Measurements from ENCODE around the gene MICALL2.
"Not testable (repeated sequence)": the region's sequence is repeated elsewhere in the genome, so short reads cannot be mapped to it uniquely, and the experiment has no call there.

The MICALL2 gene

DNA sequence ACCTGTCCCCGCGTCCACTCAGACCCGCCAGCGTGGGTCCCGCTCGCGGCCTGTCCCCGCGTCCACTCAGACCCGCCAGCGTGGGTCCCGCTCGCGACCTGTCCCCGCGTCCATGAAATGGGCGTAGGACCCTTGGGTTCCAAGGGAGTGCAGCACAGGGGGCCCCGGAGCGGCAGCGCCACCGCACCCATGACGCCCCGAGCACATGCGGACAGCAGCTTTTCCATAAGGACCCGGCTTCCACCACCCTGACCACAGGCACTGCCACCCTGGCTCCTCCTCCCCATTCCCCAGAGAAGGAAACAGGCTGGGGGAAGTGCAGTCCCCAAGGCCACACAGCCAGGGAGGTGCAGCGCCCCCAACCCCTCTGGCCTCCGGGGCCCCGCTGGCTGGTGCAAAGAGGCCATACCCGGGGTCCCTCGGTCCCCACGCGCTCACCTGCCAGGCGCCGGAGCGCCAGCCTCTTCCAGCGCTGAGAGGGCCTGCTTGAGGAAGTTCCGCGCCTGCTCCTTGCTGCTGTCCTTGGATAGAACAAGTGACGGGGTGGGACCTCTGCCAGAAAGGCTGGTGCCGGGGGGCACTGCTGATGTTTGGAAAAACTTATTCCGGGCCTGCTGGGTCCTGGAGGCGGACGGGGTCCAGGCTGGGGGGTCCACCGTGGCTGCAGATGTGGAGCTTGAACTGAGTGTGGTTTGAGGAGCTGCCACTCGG lies 14.9 kb downstream of the MICALL2 start:
- no peak overlapping the region for H3K4me3 ChIP-seq (ENCODE audit: low read length)
- DNase-seq (ENCODE audit: low read depth) = no peak
- TF ChIP-seq, protein P1, sequence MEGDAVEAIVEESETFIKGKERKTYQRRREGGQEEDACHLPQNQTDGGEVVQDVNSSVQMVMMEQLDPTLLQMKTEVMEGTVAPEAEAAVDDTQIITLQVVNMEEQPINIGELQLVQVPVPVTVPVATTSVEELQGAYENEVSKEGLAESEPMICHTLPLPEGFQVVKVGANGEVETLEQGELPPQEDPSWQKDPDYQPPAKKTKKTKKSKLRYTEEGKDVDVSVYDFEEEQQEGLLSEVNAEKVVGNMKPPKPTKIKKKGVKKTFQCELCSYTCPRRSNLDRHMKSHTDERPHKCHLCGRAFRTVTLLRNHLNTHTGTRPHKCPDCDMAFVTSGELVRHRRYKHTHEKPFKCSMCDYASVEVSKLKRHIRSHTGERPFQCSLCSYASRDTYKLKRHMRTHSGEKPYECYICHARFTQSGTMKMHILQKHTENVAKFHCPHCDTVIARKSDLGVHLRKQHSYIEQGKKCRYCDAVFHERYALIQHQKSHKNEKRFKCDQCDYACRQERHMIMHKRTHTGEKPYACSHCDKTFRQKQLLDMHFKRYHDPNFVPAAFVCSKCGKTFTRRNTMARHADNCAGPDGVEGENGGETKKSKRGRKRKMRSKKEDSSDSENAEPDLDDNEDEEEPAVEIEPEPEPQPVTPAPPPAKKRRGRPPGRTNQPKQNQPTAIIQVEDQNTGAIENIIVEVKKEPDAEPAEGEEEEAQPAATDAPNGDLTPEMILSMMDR (conservative IDR thresholded peaks at IDR 0.05; ENCODE audit: low read depth, low read length) = no peak

DNA sequence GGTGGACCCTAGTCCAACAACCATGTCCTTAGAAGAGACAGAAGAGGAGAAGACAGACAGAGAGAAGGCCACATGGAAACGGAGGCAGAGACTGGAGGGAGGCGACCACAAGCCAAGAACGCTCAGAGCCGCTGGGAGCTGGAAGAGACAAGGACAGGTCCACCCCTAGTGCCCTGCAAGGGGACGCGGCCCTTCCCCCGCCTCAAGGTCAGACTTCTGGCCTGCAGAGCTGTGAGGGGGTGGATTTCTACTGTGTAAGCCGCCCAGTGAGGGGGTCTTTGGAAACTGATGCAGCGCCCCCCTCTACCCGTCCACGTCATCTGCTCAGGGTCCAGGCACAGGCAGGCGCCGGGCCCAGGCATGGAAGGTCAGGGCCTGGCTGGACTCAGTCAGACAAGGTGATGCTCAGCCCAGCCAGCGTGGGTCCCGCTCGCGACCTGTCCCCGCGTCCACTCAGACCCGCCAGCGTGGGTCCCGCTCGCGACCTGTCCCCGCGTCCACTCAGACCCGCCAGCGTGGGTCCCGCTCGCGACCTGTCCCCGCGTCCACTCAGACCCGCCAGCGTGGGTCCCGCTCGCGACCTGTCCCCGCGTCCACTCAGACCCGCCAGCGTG lies 15.6 kb downstream of the MICALL2 start:
- not testable (repeated sequence) for H3K4me3 ChIP-seq (ENCODE audit: low read length); DNase-seq (ENCODE audit: low read depth)

DNA sequence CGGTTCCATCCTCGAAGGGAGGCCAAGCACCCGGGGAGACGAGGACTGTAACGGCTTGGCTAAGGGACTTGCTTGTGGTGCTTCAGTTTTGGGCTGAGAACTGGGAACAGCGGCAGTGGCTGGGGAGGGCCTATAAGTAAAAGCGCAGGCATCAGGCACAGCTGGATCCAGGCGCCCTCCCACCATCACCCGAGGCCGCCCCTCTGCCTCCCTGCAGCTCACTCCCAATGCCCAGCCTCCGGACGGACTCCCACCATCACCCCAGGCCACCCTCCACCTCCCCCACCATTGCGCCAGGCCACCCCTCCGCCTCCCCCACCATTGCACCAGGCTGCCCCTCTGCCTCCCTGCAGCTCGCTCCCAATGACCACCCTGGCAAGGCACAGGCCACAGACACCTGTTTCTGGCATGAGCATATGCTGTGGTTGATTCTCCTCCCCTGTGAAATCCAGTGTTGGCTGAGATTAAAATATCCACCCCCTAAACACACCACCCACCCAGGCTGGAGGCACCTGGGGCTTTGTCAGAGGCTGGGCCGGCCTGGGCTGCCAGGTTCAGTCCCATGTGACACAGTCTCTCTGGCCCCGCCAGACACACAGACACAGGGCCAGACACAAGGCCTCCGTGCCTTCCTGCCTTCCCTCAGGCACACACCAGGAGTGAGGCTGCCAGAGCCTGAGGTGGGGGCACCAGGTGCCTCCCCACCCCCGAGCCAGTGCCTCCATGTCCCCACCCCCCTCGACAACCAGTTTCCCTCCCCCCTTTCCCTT lies 16.7 kb downstream of the MICALL2 start:
- DNase-seq (ENCODE audit: low read depth) = no peak
- no peak overlapping the region for H3K4me3 ChIP-seq (ENCODE audit: low read length)
- TF ChIP-seq, protein P1 (conservative IDR thresholded peaks at IDR 0.05; ENCODE audit: low read depth, low read length) = no peak

DNA sequence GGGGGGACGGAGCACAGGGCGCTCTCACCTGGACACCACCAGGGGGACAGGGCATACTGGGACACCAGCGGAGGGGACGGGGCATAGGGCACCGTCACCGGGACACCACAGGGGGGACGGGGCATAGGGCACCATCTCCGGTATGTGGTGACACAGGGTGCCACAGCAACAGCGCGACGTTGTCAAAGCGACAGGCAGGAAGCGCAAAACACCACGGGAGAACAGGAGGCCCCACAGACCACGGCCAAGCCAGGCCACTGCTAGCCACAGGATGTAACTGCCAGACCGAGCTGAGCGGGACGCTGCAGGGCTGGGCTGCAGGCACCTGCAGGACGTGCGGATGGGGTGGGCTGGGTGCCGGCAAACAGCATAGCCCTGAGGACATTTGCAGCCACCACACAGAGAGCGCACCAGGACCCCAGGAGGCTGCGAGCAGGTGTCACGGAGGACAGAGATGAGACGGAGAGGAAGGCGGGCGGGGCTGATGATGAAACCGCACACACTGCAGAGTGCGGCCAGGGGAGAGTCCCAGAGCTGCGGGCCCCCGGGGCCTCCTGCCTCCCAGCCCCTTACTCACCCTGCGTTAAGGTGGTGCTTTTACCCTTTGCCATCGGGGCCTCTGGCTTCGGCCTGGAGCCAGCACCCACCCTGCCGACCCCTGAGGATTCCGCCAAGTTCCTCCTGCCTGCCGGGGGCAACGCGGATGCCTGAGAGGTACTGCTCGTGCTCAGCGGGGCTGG lies 17.5 kb downstream of the MICALL2 start:
- H3K4me3 ChIP-seq (ENCODE audit: low read length) = no peak overlapping the region
- no peak for DNase-seq (ENCODE audit: low read depth)
- TF ChIP-seq, protein P1 (conservative IDR thresholded peaks at IDR 0.05; ENCODE audit: low read depth, low read length) = no peak

DNA sequence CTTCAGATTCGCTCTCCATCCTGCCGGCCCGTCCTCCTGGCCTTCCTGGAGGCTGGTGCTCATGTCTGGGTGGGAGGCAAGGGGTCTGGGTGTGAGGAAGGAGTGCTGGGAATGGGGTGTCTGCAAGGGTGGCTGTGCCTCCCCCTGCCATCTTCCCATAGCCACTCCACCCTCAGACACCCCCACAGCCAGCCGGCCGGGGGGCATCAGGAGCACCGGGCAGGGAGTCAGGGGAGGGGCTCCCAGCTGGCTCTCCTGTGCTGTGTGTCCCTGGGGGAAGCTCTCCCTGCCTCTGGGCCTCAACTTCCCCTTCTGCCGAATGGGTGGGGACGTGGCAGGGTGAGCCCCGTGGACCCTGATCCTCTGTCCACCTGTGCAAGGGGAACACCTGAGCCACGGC lies 18.6 kb downstream of the MICALL2 start:
- no peak for DNase-seq (ENCODE audit: low read depth)
- TF ChIP-seq, protein P1 (conservative IDR thresholded peaks at IDR 0.05; ENCODE audit: low read depth, low read length) = no peak
- no peak overlapping the region for H3K4me3 ChIP-seq (ENCODE audit: low read length)

DNA sequence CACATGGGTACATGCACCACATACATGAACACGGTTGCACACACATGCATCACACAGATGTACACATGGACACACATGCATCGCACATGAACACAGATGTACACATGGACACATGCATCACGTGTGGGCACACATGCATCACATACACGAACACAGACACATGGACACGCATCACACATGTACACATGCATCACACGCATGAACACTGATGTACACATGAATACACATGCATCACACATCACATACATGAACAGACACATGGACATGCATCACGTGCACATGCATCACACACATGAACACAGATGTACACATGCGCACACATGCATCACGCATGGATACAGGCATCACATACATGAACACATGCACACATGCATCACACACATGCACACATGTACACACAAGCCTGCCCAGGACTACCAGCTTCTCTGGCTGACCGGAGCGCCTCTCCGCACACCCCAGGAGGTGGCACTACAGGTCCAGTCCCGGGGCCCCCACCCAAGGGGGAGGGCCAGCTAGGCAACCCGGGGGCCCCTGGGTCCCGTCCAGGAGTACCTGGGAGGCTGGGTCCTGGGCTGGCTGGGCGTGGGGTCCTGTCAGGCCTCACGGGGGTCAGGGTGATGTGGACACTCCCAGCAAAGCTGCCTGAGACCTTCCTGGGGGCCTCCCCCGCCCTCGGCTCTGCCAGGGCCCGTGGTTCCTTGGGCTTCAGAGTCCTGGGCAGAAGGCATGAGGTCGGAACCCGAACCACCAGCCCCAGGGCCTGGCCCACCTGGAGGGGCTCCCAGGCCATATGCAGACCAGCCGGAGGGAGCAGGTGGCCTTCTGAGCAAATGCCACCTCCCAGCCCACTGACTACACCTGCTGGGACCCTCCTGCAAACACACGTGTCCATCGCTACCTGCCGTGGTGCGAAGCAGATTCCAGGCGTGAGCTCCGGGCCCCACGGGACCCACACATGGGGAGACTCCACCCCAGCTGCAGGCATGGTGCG lies 19.6 kb downstream of the MICALL2 start:
- TF ChIP-seq, protein P1 (conservative IDR thresholded peaks at IDR 0.05; ENCODE audit: low read depth, low read length) = peak; percentile 4
- H3K4me3 ChIP-seq (ENCODE audit: low read length) = no peak overlapping the region
- no peak for DNase-seq (ENCODE audit: low read depth)
